B cell (primary cell): ENCODE measurements around the gene DDX25. TPM values are rescaled to one million over a fixed set of nuclear protein-coding genes. Genes with fewer than 3 reads are reported as not detected.

Source experiments
- ATAC-seq: fragments of 200-7000 bp; cut with Tn5 transposase; one replicate; pipeline ENCODE4 v1.10.0; 2021; ENCODE audit warnings: low read depth, mild to moderate bottlenecking, moderate number of reproducible peaks, moderate library complexity
- CTCF ChIA-PET: fragments of 350-600 bp; sonication (Branson Sonifier 250); formaldehyde crosslinking; loops from one replicate; lab custom pipeline; 2021; ENCODE audit warnings: antibody characterized with exemption, inconsistent platforms; lab: Charles Lee
- POLR2A ChIA-PET: fragments of 350-600 bp; sonication (Branson Sonifier 250); formaldehyde crosslinking; loops from one replicate; lab custom pipeline; 2021; ENCODE audit warnings: antibody characterized with exemption; lab: Charles Lee
- DNase-seq: peaks from one replicate; pipeline ENCODE4 v3.0.0; 2013
- H2AFZ ChIP-seq: 2 replicates; pipeline ENCODE4 v1.6.1; 2012; ENCODE audit warnings: mild to moderate bottlenecking, low read depth, low read length; ENCODE audit not compliant: insufficient read depth, poor library complexity, severe bottlenecking
- H3K27ac ChIP-seq, 2 donors: 1 replicate in 1 of 2; 2 replicates in 1 of 2; pipeline ENCODE4 v1.5.1; 2012 to 2013; ENCODE audit warnings: low read length in 2 of 2, mild to moderate bottlenecking in 2 of 2, moderate library complexity in 1 of 2
- H3K27me3 ChIP-seq, 4 experiments: fragments of 200-600 bp in 1 of 4; sonication (generic) in 1 of 4; replicated peaks in 1 of 4; 1 replicate in 2 of 4; 2 replicates in 2 of 4; pipeline versions ENCODE4 v1.6.1 to v1.7.0; 2013 to 2016; ENCODE audit warnings: low read length in 3 of 4, mild to moderate bottlenecking in 2 of 4, mixed read lengths in 1 of 4, moderate library complexity in 1 of 4; ENCODE audit not compliant: insufficient read depth in 4 of 4, control insufficient read depth in 3 of 4; ENCODE audit errors: control extremely low read depth in 1 of 4
- H3K36me3 ChIP-seq, 2 experiments: replicated peaks in 1 of 2; 1 replicate in 1 of 2; 2 replicates in 1 of 2; pipeline versions ENCODE4 v1.6.1 to v1.7.1; 2013; ENCODE audit warnings: low read length in 1 of 2; ENCODE audit not compliant: insufficient read depth in 2 of 2, control insufficient read depth in 1 of 2; ENCODE audit errors: control extremely low read depth in 1 of 2, extremely low read depth in 1 of 2
- H3K4me1 ChIP-seq, 2 donors: fragments of 200-600 bp in 1 of 2; sonication (generic) in 1 of 2; 1 replicate in 1 of 2; 2 replicates in 1 of 2; pipeline versions ENCODE4 v1.5.1 to v1.6.1; 2013 to 2017; ENCODE audit warnings: low read length in 2 of 2; ENCODE audit not compliant: control insufficient read depth in 2 of 2, insufficient read depth in 2 of 2
- H3K4me2 ChIP-seq: replicated peaks from 2 replicates; pipeline ENCODE3; 2012; ENCODE audit warnings: mild to moderate bottlenecking, low read depth, low read length; ENCODE audit not compliant: poor library complexity, severe bottlenecking
- H3K4me3 ChIP-seq, 5 experiments: fragments of 200-600 bp in 1 of 5; sonication (generic) in 1 of 5; 1 replicate in 3 of 5; 2 replicates in 2 of 5; pipeline versions ENCODE4 v1.5.1 to v1.7.0; 2011 to 2016; ENCODE audit warnings: low read length in 4 of 5, mild to moderate bottlenecking in 4 of 5, low read depth in 2 of 5, control low read depth in 1 of 5, moderate library complexity in 1 of 5; ENCODE audit not compliant: insufficient read depth in 1 of 5; ENCODE audit errors: control extremely low read depth in 1 of 5, extremely low read depth in 1 of 5
- H3K79me2 ChIP-seq: fragments of 200-600 bp; sonication (generic); one replicate; pipeline ENCODE4 v1.6.0; 2016; ENCODE audit warnings: low read length; ENCODE audit not compliant: control insufficient read depth, insufficient read depth
- H3K9ac ChIP-seq: fragments of 200-600 bp; sonication (generic); 2 replicates; pipeline ENCODE4 v1.6.1; 2017; ENCODE audit warnings: mild to moderate bottlenecking, low read length, moderate library complexity
- H3K9me3 ChIP-seq, 3 donors: one replicate each; pipeline versions ENCODE4 v1.6.1 to v1.7.1; 2013; ENCODE audit warnings: low read length in 2 of 3; ENCODE audit not compliant: control insufficient read depth in 2 of 3, insufficient read depth in 1 of 3; ENCODE audit errors: control extremely low read depth in 1 of 3
- H4K20me1 ChIP-seq: 2 replicates; pipeline ENCODE4 v1.6.0; 2012; ENCODE audit warnings: mild to moderate bottlenecking, low read length; ENCODE audit not compliant: insufficient read depth, control insufficient read depth, poor library complexity, severe bottlenecking
- H3K27ac Mint-ChIP-seq: one replicate; pipeline ENCODE4 v1.8.0; 2021; ENCODE audit warnings: mixed read lengths
- H3K27me3 Mint-ChIP-seq: one replicate; pipeline ENCODE4 v1.8.0; 2021; ENCODE audit warnings: mixed read lengths
- H3K4me1 Mint-ChIP-seq: one replicate; pipeline ENCODE4 v1.8.0; 2021; ENCODE audit warnings: mixed read lengths
- H3K4me3 Mint-ChIP-seq: one replicate; pipeline ENCODE4 v1.8.0; 2021; ENCODE audit warnings: mixed read lengths
- H3K9me3 Mint-ChIP-seq: one replicate; pipeline ENCODE4 v1.8.0; 2022; ENCODE audit warnings: mixed read lengths; ENCODE audit not compliant: insufficient read depth
- CTCF ChIP-seq: fragments of 200-600 bp; IDR thresholded peaks from one replicate; pipeline ENCODE4 v1.8.0; 2022; ENCODE audit warnings: antibody characterized with exemption, mild to moderate bottlenecking
- EZH2 ChIP-seq: IDR thresholded peaks from 2 replicates; pipeline ENCODE4 v1.6.1; 2012; ENCODE audit warnings: borderline replicate concordance, low read depth, mild to moderate bottlenecking, moderate library complexity, low read length; ENCODE audit not compliant: insufficient read depth, poor library complexity, severe bottlenecking
- WGBS: methylation state at CpG from one replicate; pipeline ENCODE4 v1.1.5; 2013; ENCODE audit warnings: missing lambda C conversion rate; ENCODE audit not compliant: insufficient coverage; 5-methylcytosine and 5-hydroxymethylcytosine counted together
- intact Hi-C: fragments of 100-400 bp; cut with micrococcal nuclease; formaldehyde crosslinking; loops from one replicate; pipeline ENCODE4 v1.10.0; 2022
- polyA plus RNA-seq: library from polyadenylated mRNA; depleted of rRNA; stranded (reverse); fragments of >200 nt; gene quantifications from 2 replicates; pipeline ENCODE4 v1.2.3, GENCODE V29; 2012
- total RNA-seq, 2 donors: library from RNA; stranded (reverse); fragments of 120-200 nt in 1 of 2; gene quantifications; 1 replicate in 1 of 2; 2 replicates in 1 of 2; pipeline versions ENCODE4 v1.2.3 to v1.2.4, GENCODE V29; 2013 to 2022

The DDX25 gene
- total and polyA plus RNA-seq, 2 donors (not counting 1 experiment from before 2014, with no cell fraction given) = not detected

- CTCF ChIA-PET = interaction anchor here (1.2 kb wide), 1 partner anchor 13 kb away, joined by 3 read pairs; no protein-coding TSS in a partner anchor
- Histone ChIP-seq H3K79me2 (no peaks in the 10 kb centered on the region), H3K9me3 (no peaks in the 10 kb centered on the region), H3K4me2 (no peak overlapping the region), H3K27ac (no peak overlapping the region), H3K36me3 (no peaks in the 10 kb centered on the region), H2AFZ (no peak overlapping the region), H4K20me1 (no peaks in the 10 kb centered on the region), H3K4me3 (no peak overlapping the region), H3K9ac (no peak overlapping the region), H3K27me3 (peaks cover 0 to 4% (median 0%) of the 10 kb centered on the region in 4 experiments), H3K4me1 (no peaks in the 10 kb centered on the region)
- Mint-ChIP-seq H3K27ac (no peak overlapping the region), H3K9me3 (no peaks in the 10 kb centered on the region), H3K4me3 (no peak overlapping the region), H3K27me3 (peaks cover 4% of the 10 kb centered on the region), H3K4me1 (no peaks in the 10 kb centered on the region)
- TF ChIP-seq EZH2 (no peak), CTCF (no peak)
- intact Hi-C loops = no loop called here
- WGBS = 78% methylated on average over 6 of the region's 9 CpGs
- POLR2A ChIA-PET = no interaction called here
- no peak for ATAC-seq
- DNase-seq = no peak
Measured at GRCh38 chr11:125943661-125944349, 39.5 kb downstream of the DDX25 start.

- Histone ChIP-seq H3K9ac (no peak overlapping the region), H3K4me1 (no peaks in the 10 kb centered on the region), H3K27me3 (peaks cover 0 to 4% (median 0%) of the 10 kb centered on the region in 4 experiments), H3K79me2 (no peaks in the 10 kb centered on the region), H3K4me2 (no peak overlapping the region), H2AFZ (no peak overlapping the region), H3K4me3 (no peak overlapping the region), H3K9me3 (no peaks in the 10 kb centered on the region), H3K36me3 (no peaks in the 10 kb centered on the region), H3K27ac (no peak overlapping the region), H4K20me1 (no peaks in the 10 kb centered on the region)
- no peak overlapping the region for H3K4me3 Mint-ChIP-seq
- CTCF ChIA-PET = interaction anchor here (1.4 kb wide), 1 partner anchor 249 kb away, joined by 4 read pairs; no protein-coding TSS in a partner anchor
- no peaks in the 10 kb centered on the region for H3K4me1 Mint-ChIP-seq
- WGBS = 75% methylated on average over 10 of the region's 13 CpGs
- H3K27me3 Mint-ChIP-seq = peaks cover 4% of the 10 kb centered on the region
- no peaks in the 10 kb centered on the region for H3K9me3 Mint-ChIP-seq
- intact Hi-C loops = no loop called here
- ATAC-seq = no peak
- POLR2A ChIA-PET = no interaction called here
- no peak for DNase-seq
- TF ChIP-seq CTCF = no peak
- no peak for TF ChIP-seq EZH2
- H3K27ac Mint-ChIP-seq = no peak overlapping the region
Measured at GRCh38 chr11:125944350-125945010, 40.2 kb downstream of the DDX25 start.
